RWPE1 (cell line): ENCODE data around the gene AACS.
A peak's percentile ranks its signal among the peaks of the same experiment; 100 is the strongest.
"Not testable (repeated sequence)": the region's sequence is repeated elsewhere in the genome, so short reads cannot be mapped to it uniquely, and the experiment has no call there.

ENCODE experiments used
- CTCF ChIA-PET: fragments of 350-600 bp; sonication (Branson Sonifier 250); formaldehyde crosslinking; extraction: SDS; loops from one replicate; lab custom pipeline; 2021; lab: Yijun Ruan, JAX
- POLR2A ChIA-PET: fragments of 400-600 bp; formaldehyde crosslinking; extraction: SDS; loops from one replicate; lab custom pipeline; 2020; ENCODE audit warnings: antibody characterized with exemption; ENCODE audit not compliant: low non-redundant PET; lab: Yijun Ruan, JAX
- DNase-seq: peaks from one replicate; pipeline ENCODE4 v3.0.0; 2012; ENCODE audit warnings: low spot score
- H3K27ac ChIP-seq: fragments of 450-650 bp; 2 replicates; pipeline ENCODE4 v1.5.1; 2017
- CTCF ChIP-seq: fragments of 450-650 bp; conservative IDR thresholded peaks from 2 replicates; pipeline ENCODE4 v1.5.1; 2017; ENCODE audit warnings: low read depth, mild to moderate bottlenecking

The AACS gene

DNA sequence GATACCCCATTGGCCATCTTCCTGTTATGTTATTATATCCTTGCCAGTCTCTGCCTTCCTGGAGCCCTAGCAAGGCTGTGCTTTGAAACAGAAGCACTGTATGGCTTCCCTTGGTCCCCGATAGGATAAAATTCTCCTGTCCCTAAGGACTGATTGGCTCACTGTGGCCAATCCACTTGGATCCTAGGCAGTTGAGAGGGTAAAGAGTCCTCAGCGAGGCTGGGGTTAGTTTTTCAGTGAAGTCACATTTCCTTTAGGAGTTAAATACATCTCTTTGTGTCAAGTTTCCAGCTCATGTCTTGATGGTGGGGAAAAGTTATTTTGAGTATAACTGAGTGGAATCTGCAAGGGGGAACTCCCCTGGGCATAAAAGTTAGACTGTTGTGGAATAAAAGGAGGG, 7.3 kb downstream of the AACS start:
- DNase-seq = no peak
- H3K27ac ChIP-seq = 0 out of 2 replicates have a peak overlapping the region, but pooled peaks have one; percentile 16
- TF ChIP-seq CTCF = no peak
- POLR2A ChIA-PET = no interaction called here
- CTCF ChIA-PET = no interaction called here

DNA sequence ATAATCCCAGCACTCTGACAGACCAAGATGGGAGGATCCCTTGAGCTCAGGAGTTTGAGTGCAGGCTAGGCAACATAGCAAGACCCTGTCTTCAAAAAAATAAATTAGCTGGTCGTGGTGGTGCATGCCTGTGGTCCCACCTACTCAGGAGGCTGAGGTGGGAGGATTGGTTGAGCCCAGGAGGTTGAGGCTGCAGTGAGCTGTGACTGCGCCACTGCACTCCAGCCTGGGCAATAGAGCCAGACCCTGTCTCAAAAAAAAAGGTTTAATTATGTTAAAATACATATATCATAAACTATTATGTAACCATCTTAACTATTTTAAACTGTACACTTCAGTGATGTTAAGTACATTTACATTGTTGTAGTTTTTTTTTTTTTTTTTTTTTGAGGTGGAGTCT, 9.1 kb downstream of the AACS start:
- DNase-seq, H3K27ac ChIP-seq, POLR2A ChIA-PET: not testable (repeated sequence)
- CTCF ChIA-PET = interaction anchor here (0.6 to 0.9 kb wide), 2 partner anchors 12 to 257 kb away, joined by 3 to 4 read pairs; no protein-coding TSS in a partner anchor

DNA sequence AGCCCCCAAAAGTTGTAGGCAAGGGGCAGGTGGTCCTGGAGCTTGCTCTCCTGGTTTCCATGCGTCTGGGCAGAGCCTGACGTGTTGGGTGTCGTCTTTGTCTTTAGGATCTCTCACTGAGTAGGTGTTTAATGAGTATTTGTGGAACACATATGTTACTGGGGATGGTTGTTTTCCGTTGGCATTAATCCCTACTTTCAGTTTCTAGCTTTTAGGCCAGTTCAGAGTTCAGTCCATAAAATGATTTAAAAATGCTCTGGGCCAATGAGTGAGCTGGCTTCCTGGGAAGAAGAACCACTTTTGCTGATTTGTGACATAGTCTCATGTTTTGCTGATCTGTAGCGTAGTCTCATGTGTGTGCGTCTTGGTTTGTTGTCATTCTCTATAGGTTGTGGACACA, 10.9 kb downstream of the AACS start:
- POLR2A ChIA-PET = no interaction called here

DNA sequence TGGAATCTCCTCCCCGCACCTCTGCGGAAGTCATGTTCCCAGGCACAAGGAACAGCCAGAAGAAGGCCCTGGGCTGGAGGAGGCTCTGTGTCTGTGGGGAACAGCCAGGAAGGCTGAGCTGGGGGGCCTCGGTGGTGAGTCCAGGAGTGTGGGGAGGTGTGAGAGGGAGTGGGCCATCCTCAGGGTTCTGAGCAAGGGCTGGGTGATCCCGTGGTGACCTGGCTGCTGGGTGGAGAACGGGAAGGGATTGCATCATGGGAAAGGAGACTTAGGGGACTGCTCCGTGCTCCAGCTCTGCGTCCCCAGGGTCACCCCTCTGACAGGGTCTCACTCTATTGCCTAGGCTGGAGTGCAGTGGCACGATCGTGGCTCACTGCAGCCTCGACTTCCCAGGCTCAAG, 13.8 kb downstream of the AACS start:
- TF ChIP-seq CTCF = no peak
- peak overlapping the region; percentile 87 for H3K27ac ChIP-seq
- ChIA-PET CTCF (no interaction called here), POLR2A (no interaction called here)
- DNase-seq = no peak

More for the DNA sequence above, 10.9 kb downstream of the AACS start:
- TF ChIP-seq CTCF = no peak
- no peak for DNase-seq
- CTCF ChIA-PET = no interaction called here
- peak overlapping the region; percentile 7; the same call in 1 of the 2 replicates for H3K27ac ChIP-seq

- DNase-seq = peak; percentile 66
- peak overlapping the region; percentile 87 for H3K27ac ChIP-seq
- POLR2A ChIA-PET = no interaction called here
- TF ChIP-seq CTCF = no peak
- CTCF ChIA-PET = no interaction called here
Observed at GRCh38 chr12:125079648-125080645, 14.7 kb downstream of the AACS start.

GRCh38 chr12:125081427-125081826, 16.2 kb downstream of the AACS start:
- CTCF ChIA-PET = no interaction called here

More at GRCh38 chr12:125081427-125081826, 16.2 kb downstream of the AACS start:
- H3K27ac ChIP-seq = peak overlapping the region; percentile 87
- POLR2A ChIA-PET = no interaction called here
- no peak for TF ChIP-seq CTCF
- DNase-seq = no peak
